CD4-positive, alpha-beta T cell treated with Interferon gamma for 1 hour (primary cell): ENCODE results near the gene CTIF.

Experiments used
- DNase-seq: peaks from one replicate; pipeline ENCODE4 v3.0.0-alpha.2; 2020

CTIF gene

DNA sequence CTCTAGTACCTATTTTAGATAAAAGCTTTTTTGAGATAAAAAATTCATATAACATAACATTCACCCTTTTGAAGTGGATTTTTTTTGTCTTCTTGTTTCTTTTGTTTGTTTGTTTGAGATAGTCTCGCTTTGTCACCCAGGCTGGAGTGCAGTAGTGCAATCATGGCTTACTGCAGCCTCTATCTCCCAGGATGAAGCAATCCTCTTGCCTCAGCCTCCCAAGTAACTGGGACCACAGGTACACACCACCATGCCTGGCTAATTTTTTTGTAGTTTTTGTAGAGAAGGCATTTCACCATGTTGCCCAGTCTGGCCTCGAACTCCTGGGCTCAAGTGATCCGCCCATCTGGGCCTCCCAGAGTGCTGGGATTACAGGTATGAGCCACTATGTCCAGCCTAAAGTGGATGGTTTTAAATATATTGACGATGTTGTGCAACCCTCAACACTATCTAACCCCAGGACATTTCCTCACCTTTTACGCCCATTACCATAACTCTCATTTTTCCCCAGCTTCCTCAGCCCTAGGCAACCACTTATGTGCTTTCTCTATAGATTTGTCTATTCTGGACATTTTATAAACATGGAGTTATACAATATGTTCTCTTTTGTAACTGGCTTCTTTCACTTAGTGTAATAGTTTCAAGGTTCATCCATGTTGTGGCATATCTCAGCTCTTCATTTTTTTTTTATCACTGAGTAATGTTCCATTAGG is 38.8 kb downstream of the CTIF start:
- no peak for DNase-seq

DNA sequence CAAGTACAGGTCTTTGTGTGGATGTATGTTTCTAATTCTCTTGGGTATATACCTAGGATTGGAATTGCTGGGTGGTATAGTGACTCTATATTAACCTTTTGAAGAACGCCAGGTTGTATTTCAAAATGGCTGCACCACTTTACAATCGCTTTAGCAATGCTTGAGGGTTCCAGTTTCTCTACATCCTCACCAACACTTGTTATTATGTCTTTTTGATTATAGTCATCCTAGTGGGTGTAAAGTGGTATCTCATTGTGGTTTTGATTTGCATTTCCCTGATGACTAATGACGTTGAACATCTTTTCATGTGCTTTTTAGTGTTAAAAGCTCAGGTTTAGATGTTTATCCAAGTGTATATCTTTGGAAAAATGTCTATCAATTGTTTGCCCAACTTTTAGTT is 39.5 kb downstream of the CTIF start:
- no peak for DNase-seq

- DNase-seq, result no peak
Observed at GRCh38 chr18:48580066-48580465, 41.2 kb downstream of the CTIF start.

- DNase-seq, result no peak
Observed at GRCh38 chr18:48580782-48581181, 42.0 kb downstream of the CTIF start.

DNA sequence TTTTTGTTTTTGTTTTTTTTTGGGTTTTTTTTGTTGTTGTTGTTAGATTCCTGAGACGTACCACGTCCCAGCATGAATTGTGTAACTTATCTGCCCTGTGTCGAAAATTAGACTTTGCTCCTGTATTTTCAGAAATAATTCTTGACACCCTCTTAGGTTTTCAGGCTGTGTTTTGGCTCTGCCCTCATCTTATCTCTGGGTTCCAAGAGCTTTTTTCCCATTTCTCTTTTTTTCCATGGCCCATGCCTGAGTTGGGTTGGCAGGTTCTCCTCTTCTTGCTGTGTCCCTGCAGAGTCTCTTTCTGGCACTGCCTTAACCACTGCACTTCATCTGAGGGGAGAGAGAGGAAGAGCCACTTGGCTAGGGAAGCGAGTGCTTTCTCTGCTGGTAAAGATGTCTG is 42.4 kb downstream of the CTIF start:
- no peak for DNase-seq

DNA sequence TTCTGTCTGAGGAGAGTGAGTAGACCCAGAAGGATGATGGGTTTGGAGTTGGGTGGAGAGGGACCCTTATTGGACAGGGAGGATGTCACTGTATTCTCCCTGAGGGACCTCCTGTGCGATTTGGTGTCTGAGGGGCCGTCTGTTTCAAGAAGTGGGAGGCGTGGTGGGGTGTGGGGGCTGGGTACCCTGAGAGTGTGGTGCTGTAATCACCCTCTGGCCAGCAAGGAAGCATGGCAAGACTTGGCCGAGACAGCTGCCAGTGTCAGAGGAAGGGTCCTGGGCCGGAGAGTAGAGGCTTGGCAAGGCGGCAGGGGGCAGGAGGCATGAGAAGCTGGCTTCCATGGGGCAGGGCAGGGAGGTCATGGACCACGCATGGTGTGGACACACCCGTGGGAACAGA is 43.1 kb downstream of the CTIF start:
- DNase-seq, result no peak

GRCh38 chr18:48582946-48583345 is 44.1 kb downstream of the CTIF start:
- no peak for DNase-seq

DNA sequence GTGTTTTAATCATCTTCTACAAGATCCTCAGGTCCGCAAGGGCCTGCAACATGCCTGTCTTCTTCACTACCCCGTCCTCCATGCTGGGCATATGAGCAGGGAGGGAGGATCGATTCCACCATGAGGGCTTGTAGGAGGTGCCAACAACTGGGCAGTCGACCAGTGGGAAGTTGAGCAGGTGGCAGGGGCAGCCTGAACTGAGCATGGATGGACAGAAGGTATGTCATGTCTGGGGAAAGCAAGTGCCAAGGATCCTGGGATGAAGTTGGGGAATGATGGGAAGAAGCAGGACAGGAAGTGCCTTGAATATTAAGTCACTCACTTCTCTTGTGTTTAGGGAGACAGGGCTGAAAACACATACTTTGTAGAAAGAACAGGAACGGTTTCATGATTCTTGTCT is 44.7 kb downstream of the CTIF start:
- no peak for DNase-seq

DNA sequence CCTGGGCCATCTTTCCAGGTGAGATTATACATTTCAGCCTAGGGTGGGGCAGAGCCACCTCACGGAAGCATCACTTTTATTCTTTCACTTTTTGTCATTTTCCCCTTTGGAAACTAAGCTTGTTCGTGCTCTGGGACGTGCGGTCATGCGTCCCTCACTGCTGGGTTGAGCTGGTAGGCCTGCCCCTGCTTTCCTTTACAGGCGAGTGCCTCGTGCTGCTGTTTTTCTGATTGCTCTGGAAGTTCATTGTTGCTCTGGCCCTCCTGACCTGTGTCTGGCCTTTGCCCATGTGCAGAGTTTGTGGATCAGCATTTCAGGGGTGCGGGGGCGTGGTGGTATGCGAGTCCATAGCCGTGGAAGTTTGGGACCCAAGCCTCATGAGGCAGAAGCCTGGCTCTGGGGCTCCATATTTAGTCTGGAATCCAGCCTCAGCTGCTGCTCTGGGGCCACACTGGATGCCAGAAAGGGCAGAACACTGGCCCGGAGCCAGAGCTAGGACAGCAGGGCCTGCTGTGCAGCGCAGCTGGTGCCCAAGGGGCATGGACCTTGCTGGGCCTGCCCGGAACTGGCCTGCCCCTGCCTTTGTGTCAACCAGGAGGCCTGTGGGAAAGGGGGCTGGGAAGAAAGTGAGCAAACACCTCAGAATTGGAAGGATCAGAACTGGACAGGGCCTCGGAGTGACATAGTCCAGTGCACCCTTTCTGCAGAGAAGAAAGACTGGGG is 51.1 kb downstream of the CTIF start:
- no peak for DNase-seq

DNA sequence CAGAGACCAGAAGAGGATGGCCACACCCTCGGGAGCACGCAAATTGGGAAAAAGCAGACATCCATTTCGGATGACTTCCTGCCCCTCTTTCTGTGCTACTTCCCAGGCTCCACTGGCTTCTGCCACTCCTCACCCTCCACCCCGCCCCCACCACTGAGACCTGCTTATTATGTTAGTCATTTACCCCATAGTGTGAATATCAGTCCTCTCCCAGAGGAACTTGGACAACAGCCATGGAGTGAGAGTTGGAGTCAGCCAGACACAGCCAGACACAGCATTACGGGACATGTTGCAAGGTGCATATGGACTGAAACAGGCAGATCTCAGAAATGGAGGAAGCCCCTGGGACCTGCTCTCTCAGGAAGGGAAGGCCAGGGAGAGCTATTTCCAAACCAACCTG is 51.8 kb downstream of the CTIF start:
- DNase-seq, result no peak

- DNase-seq, result no peak
Observed at GRCh38 chr18:48592540-48593171, 53.8 kb downstream of the CTIF start.

DNA sequence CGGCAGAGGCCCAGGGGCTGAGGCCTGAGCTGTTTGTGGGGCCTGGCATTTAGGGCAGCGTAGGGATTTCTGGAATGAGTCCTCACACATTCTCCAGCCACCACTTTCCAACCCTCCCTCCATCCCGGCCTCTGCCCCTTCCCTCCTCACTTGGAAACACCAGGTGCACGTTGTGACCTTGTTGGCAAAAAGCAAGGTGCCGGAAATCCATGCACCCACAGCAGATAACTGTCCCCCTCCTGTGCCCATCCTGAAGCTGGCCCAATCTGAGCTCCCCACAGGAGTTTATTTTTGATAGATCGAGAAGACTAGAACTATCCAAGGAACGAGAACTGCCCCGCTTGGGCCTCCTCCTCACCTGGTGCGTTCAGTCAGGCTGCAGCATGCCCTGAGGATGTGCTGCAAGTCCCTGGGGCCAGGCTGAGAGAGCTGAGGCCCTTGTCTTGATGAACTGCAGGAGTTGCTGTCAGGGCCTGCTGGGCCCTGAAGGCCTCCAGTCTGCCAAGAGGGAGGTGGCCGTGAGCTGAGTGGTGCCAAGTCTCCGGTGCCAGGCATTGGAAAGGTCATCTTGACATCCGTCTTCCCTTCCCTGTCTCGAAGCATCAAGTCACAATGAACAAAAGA is 55.8 kb downstream of the CTIF start:
- DNase-seq, result no peak

GRCh38 chr18:48595703-48596218 is 56.9 kb downstream of the CTIF start:
- no peak for DNase-seq

DNA sequence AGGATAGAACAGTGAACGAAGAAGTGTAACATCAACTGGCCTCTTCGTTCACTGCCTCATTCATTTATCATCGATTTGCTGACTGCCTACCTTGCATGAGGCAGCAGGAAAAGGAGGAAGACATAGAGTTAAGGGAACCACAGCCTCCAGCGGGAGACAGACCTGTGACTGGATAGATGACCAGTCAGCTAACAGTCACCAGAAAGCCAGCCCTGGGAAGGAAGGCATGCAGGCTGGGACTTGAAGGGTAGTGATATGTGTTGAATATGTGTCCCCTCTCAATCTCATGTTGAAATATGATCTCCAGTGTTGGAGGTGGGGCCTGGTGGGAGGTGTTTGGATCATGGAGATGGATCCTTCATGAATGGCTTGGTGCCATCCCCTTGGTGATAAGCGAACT is 58.3 kb downstream of the CTIF start:
- no peak for DNase-seq

DNA sequence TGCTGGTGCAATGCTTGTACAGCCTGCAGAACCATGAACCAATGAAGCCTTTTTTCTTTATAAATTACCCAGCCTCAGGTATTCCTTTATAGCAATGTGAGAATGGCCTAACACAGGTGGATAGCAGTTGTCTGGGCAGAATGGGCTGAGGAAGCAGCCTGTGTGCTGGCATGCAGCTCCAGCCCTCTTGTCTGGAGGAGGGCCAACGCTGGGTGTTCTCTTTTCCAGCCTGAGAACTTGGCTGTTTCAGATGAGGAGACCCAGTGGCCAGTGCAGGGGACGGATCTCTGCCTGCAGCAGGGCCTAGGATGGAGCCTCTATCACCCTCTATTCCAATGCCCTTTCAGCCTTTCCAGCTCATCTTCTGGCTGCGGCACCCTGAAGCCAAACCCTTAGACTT is 58.8 kb downstream of the CTIF start:
- DNase-seq, result no peak

DNA sequence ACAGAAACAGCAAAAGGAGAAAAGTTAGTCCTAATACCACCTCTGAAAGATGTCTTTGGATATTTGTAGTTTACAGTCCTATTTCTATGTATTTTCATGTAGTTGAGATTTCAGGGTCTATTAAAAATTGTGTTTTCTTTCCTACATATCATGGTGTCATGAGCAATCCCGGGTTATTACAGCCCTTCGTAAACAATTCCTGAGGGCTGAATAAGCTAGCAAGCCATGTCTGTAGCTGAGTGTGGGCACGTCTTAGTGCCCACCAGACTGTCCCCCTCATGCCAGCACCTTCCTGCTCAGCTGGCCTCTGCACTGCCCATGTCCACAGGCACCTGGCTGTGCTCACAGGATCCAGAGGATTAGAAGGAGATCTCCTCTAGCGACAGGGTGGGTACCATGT is 60.6 kb downstream of the CTIF start:
- DNase-seq, result no peak

DNA sequence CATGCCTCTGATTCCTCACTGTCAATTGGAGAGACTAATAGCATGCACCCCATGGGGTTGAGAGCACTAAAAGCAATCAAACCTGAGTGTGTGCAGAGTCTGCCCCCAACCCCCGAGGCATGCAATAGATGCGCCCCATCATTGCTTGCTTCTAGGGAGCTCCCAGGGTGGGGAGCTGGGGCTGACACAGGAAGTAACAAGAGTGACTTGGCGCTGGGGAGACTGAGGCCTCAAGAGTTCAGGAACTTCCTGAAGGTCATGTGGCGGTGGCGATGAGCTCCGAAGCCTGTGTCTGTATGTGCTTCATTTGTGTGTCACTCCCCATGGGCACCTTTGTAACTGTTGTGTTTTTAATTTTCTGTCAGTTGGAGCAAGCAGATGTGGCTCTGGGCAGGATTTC is 61.2 kb downstream of the CTIF start:
- DNase-seq, result no peak

DNA sequence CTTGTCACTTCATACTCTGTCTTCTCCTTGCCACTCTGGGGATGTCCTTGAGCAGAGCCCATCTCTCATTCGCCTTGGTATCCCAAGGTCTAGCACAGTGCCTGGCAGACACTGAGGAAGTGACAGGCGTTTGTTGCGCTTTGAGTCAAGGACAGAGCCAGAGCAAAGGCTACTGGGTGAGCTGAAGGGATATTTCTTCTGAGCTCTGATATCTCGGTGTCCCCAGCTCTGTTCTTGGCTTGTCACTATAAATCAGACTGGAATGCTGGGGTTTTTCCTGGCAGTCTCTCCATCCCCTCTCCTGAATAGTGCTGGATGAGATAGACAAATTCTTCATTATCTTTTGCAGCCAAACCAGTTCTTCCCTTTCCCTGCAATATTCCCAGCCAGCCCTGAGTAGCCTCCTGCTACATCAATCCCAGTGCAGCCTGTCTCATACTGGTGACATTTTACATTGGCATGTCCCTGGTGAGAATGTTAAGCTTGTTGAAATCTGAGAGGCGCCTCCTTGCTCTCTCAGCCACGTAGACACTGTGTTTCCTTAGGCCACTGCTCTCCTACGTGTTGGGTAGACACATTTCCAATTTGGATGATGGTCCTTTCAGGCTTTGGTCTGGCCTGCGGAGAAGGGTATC is 61.7 kb downstream of the CTIF start:
- no peak for DNase-seq

- no peak for DNase-seq
Observed at GRCh38 chr18:48601343-48601742, 62.5 kb downstream of the CTIF start.

DNA sequence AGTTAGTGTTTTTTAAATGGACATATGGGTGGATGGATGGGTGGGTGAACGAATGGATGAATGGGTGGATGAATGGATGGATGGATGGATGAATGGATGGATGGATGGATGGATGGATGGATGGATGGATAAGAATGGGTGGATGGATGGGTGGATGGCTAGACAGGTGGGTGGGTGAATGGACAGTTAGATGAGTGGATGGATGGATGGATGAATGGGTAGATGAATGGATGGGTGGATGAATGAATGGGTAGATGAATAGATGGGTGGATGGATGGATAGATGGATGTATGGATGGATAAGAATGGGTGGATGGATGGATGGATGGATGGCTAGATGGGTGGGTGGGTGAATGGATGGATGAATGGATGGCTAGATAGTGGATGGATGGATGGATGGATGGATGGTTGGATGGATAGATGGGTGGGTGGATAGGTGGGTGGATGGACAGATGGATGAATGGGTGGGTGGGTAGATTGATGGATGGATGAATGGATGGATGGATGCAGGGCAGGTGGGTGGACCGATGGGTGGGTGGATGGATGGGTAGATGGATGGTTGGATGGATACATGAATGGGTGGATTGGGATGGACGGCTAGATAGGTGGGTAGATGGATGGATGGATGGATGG is 64.0 kb downstream of the CTIF start:
- no peak for DNase-seq

GRCh38 chr18:48605408-48605845 is 66.6 kb downstream of the CTIF start:
- DNase-seq, result no peak
